GM10266 (cell line): Measurements from ENCODE around the gene CENPF.

Source experiments
- DNase-seq: peaks from one replicate; pipeline ENCODE4 v3.0.0; 2012; ENCODE audit errors: extremely low spot score
- TF ChIP-seq, protein P1 (sequence below): IDR thresholded peaks from 2 replicates; pipeline ENCODE4 v1.5.1; 2012; ENCODE audit warnings: mild to moderate bottlenecking, low read depth; ENCODE audit not compliant: control insufficient read depth, insufficient read depth; ENCODE audit errors: missing control alignments

CENPF gene

GRCh38 chr1:214683621-214684020 lies 80.6 kb downstream of the CENPF start:
- DNase-seq: no peak
- TF ChIP-seq, protein P1, sequence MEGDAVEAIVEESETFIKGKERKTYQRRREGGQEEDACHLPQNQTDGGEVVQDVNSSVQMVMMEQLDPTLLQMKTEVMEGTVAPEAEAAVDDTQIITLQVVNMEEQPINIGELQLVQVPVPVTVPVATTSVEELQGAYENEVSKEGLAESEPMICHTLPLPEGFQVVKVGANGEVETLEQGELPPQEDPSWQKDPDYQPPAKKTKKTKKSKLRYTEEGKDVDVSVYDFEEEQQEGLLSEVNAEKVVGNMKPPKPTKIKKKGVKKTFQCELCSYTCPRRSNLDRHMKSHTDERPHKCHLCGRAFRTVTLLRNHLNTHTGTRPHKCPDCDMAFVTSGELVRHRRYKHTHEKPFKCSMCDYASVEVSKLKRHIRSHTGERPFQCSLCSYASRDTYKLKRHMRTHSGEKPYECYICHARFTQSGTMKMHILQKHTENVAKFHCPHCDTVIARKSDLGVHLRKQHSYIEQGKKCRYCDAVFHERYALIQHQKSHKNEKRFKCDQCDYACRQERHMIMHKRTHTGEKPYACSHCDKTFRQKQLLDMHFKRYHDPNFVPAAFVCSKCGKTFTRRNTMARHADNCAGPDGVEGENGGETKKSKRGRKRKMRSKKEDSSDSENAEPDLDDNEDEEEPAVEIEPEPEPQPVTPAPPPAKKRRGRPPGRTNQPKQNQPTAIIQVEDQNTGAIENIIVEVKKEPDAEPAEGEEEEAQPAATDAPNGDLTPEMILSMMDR: no peak

DNA sequence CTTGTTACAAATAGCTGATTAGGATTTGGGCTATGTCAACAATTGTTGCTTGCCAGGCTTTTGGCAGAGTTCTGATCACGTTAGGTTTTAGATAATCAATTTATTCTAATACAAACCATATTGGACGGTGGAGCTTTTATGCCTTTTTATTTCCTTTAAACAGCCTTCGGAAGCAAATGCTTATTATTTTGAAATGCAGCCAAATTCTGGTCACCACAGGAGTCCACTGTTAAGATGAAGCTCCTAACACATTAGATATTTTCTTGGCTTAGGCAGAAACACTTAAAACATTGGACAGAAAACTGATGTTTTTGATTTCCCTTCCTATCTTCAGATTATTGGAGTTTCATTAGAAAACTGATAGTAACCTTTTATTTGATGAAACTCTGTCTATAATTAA lies 82.9 kb downstream of the CENPF start:
- DNase-seq: no peak
- TF ChIP-seq, protein P1: no peak

DNA sequence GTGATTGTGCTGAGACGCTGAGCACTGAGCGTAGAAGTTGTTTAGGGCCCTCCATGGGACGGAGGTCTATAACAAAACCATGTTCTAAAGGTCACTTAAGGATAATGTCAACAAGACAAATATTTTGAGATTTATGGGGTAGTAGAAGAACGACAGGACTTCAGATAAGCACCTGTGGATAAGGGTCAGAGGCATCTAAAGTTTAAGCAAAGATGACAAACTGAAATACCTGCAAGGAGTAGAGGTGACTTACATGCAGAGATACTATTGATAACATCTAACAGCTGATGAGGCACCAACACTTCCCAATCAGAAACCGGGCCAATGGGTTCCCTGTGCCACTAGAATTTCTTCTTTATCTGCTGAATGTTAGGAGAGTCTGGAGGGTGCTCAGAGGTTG lies 83.5 kb downstream of the CENPF start:
- no peak for DNase-seq

DNA sequence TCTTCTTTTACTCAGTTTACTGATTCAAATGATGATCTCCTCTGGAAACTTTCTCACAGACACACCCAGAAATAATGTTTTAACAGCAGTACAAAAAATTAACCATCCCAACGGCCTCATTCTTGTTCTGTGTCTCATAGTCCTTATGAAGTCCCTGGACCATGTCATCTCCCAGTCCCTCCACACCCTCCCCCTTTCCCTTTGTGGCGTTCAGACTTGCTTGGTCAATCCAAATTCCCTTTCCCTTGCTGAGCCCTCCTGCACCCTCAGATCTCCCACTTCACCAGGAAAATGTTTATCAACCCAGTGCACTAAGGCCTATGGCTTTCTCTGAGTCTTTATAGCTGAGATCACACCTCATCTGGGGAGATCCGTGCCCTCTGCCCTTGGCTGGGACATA lies 85.9 kb downstream of the CENPF start:
- no peak for DNase-seq
- TF ChIP-seq, protein P1: no peak

More for the DNA sequence above, 83.5 kb downstream of the CENPF start:
- TF ChIP-seq, protein P1: no peak

DNA sequence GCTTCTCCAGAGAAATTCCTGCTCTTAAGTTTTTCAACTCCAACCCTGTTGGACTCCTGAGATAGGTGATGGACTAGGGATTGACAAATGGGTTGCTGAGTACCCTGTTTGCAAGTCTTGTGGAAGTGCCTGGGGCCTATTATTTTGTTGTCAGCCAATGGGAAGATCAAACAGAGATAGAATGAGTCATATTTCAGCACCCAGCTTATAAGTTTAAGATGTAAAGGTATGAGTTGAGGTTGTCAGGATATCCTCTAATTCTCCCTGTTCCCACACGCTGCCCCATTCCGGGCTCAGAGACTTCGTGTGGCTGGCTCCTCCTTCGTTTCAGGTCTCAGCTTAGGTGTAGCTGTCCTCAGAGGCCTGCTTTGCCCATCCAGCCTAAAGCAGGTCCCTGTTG lies 91.8 kb downstream of the CENPF start:
- no peak for DNase-seq

DNA sequence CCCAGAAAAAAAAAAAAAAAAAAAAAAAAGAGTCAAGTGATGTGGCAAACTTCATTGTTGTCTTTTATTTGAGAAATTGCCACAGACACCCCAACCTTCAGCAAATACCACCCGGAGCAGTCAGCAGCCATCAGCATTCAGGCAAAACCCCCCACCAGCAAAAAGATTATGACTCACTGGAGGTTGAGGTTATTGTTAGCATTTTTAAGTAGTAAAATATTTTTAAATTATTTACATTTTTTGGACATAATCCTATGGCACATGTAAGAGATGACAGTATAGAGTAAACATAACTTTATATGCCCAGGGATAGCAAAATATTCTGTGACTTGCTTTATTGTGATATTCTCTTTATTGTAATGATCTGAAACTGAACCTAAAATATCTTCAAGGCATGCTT lies 95.6 kb downstream of the CENPF start:
- TF ChIP-seq, protein P1: no peak
- no peak for DNase-seq

More for the DNA sequence above, 91.8 kb downstream of the CENPF start:
- TF ChIP-seq, protein P1: no peak

GRCh38 chr1:214700437-214700836 lies 97.4 kb downstream of the CENPF start:
- TF ChIP-seq, protein P1: no peak
- no peak for DNase-seq
